Fibroblast of mammary gland (primary cell): Measurements from ENCODE around the gene DGCR6L.
"Not testable (repeated sequence)": the region's sequence is repeated elsewhere in the genome, so short reads cannot be mapped to it uniquely, and the experiment has no call there.

Experiments used
- DNase-seq: peaks from one replicate; pipeline ENCODE4 v3.0.0-alpha.2; 2010; ENCODE audit warnings: low read depth
- H3K4me3 ChIP-seq: 2 replicates; pipeline ENCODE4 v1.5.1; 2011; ENCODE audit warnings: low read depth, mild to moderate bottlenecking, low read length, moderate library complexity; ENCODE audit not compliant: control insufficient read depth
- TF ChIP-seq, protein P1 (sequence below): conservative IDR thresholded peaks from 2 replicates; pipeline ENCODE4 v1.5.1; 2011; ENCODE audit warnings: low read depth, low read length, inconsistent platforms; ENCODE audit not compliant: control insufficient read depth, insufficient read depth

The DGCR6L gene

DNA sequence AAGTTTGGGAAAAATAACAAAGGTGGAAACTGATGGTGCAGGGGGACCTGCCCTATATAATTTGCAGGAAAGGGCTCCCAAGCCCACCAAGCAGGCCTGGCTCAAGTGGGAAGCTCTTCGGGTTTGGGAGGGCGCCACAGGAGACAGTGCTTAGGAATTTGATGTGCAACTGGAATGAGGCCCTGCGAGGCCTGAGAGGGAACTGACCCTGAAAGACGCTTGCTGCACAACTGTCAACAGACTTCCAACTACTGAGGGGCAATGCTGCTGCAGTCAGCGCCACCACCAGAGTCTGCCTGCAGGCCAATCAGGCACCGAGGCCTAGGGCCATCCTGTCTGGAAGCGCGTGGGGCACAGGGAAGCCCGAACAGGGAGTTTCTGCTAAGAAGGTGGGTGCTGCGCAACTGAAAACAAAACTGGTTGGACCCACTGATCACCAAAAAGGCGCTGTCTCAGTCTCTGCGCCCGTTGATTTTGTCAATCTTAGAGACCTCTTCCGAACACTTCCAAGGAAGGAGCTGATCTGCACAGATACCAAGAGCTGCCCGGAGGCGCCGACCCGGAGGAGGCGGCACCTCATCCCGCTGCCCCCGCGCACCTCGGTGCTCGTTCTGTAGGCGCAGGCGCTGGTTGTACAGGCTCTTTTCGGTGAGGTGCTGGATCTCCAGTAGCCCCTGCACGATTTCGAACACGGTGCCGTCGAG is 667 bp downstream of the DGCR6L start:
- H3K4me3 ChIP-seq, result peak overlapping the region; percentile 79
- DNase-seq, result no peak
- TF ChIP-seq, protein P1, sequence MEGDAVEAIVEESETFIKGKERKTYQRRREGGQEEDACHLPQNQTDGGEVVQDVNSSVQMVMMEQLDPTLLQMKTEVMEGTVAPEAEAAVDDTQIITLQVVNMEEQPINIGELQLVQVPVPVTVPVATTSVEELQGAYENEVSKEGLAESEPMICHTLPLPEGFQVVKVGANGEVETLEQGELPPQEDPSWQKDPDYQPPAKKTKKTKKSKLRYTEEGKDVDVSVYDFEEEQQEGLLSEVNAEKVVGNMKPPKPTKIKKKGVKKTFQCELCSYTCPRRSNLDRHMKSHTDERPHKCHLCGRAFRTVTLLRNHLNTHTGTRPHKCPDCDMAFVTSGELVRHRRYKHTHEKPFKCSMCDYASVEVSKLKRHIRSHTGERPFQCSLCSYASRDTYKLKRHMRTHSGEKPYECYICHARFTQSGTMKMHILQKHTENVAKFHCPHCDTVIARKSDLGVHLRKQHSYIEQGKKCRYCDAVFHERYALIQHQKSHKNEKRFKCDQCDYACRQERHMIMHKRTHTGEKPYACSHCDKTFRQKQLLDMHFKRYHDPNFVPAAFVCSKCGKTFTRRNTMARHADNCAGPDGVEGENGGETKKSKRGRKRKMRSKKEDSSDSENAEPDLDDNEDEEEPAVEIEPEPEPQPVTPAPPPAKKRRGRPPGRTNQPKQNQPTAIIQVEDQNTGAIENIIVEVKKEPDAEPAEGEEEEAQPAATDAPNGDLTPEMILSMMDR, result no peak

DNA sequence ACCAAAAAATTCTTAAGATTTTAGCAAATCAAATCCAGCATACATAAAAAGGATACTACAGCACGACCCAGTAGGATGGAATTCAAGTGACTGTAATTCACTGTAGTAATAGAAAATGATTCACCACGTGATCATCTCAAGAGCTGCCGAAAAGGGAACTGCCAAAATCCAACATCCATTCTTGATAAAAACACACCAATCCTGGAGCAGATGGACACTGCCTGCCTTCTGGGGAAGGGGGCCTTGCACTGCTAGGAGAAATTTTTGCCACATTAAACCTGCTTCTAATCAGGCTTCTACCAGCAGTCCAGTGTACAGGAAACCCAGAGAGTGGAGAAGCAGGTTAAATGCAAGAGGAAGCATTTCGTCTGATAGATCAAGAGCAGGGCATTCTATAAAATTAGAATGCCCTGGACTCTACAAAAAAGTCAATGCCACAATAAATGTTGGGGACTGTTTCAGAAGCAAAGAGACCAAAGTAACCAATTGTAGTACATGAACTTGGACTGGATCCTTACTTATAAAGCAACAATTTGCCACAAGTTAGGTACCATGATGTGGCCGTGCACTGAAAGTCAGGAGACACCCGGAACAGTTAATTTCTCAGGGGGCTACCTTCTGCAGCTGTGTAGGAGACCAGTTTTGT is 1.7 kb downstream of the DGCR6L start:
- DNase-seq, H3K4me3 ChIP-seq: not testable (repeated sequence)

DNA sequence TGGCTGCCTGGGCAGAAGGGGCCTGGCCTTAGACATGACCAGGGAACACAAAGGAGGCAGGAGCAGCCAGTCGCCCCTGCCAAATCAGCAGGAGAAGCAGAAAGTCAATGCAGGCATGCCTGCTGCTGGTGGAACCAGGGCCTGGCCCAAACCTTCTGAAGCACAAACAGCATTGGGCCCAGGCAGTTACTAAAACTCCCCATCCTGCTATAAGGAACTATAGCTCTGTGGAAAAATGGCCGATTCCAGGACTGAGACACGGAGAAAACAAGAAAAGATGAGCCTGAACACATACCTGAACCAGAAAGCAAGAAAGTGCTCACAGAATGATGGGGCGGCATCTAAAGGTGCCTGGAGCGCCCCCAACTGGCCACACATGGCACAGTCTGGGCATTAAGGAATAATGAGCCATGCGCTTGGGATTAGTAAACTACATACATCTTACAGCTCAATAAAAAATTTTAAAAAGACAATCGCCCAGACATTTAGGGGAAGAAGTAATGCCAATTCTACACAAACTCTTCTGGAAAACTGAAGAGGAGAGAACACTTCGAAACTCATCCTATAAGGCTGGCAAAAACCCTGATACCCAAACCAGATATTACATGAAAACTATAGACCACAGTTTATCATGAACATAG is 2.3 kb downstream of the DGCR6L start:
- not testable (repeated sequence) for DNase-seq
- TF ChIP-seq, protein P1, result peak; percentile 47

DNA sequence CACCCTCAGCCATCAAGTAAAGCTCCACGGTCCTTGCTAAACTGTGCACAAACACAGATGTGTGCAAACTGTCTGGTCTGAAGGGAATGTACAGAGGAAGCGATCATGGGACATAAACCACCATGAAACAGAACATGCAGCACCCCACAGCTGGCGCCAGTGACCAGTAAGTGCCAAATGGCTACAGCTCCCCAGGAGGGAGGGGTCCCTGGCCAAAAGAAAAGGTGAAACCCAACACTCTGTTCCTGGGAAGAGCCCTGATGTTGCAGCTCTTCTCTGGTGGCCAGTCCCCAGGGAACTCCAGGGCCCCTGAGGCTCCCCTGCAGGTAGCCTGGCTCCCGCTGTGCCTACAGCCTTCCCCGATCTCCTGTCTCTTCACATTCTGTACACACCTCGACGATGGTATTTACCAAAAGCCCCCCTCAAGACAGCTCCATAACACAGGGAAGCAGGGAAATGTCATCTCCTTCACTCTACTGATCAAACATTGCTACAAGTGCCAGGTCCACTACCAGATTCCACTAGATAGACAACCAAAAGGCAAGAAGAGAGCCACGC is 2.9 kb downstream of the DGCR6L start:
- no peak for DNase-seq
- TF ChIP-seq, protein P1, result no peak

More for the DNA sequence above, 2.3 kb downstream of the DGCR6L start:
- H3K4me3 ChIP-seq, result not testable (repeated sequence)

DNA sequence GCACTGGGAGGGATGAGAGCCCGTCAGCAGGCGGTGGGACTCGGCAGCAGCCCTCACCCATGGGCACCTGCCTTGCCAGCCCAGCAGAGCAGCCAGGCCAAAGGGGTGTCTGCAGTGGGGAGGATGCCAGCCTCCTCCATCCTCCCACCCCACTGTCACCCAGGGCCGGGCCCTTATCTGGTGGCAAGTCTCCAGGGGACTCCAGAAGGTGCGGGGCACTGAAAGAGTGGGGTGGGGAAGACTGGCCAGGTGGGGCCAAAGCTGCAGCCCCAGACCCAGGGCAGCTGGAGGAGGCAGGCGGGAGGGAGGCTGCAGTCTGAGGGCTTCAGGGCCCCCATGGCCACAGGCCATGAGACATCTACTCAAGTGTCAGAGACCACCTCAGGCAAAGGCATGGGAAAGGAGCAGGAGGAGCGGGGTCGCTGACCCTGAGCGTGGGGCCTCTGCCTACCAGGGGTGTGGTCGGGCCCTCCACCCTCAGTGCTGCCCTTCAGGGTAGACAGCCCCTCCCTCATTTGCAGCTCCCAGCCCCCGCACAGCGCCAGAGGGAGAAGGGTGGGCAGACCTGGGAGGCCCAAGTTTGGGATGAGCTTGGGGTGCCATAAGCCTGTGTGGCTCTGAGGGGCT is 3.5 kb downstream of the DGCR6L start:
- H3K4me3 ChIP-seq, result no peak overlapping the region

More for the DNA sequence above, 2.9 kb downstream of the DGCR6L start:
- H3K4me3 ChIP-seq, result no peak overlapping the region

DNA sequence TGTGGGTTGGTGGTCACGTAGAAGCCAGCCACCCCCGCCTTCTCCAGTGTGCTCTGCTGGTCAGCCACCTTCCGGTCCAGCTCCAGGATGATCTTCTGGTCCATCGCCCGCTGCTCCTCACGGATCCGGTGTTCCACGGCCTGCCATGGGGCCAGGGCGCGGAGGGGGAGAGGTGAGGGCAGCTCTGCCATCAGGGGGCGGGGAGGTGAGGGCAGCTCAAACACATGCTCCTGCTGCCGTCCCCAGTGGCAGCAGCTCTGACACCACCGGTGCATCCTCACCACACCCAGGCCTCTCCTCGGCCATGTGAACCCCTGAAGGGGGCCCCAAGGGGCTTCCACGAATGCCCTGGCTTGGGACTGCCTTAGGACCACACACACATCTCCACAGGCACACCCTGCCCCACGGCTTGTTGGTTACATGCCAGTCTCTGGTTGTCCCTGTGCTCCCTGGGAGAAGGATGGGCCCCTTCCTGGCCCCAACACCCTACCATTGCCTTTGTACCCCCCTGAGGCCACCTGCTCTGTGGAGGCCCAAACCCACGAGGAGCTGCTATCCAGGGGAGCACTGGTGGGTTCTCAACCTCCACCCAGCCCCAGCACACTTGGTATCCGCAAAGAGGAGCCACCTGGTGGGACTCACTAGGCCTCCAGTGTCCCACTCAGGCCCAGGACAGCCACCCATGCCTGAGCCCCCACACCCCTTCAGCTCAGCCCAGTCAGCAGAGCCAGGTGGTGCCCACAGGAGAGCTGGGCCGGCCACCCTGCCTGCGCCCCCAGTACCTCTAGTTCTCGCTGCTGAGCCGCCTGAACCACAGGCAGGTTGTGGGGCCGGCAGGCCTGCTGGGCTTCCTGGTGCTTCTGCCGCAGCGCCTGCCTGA is 4.3 kb downstream of the DGCR6L start:
- DNase-seq, result no peak
- TF ChIP-seq, protein P1, result no peak
- H3K4me3 ChIP-seq, result no peak overlapping the region

More for the DNA sequence above, 3.5 kb downstream of the DGCR6L start:
- no peak for DNase-seq
- TF ChIP-seq, protein P1, result no peak

DNA sequence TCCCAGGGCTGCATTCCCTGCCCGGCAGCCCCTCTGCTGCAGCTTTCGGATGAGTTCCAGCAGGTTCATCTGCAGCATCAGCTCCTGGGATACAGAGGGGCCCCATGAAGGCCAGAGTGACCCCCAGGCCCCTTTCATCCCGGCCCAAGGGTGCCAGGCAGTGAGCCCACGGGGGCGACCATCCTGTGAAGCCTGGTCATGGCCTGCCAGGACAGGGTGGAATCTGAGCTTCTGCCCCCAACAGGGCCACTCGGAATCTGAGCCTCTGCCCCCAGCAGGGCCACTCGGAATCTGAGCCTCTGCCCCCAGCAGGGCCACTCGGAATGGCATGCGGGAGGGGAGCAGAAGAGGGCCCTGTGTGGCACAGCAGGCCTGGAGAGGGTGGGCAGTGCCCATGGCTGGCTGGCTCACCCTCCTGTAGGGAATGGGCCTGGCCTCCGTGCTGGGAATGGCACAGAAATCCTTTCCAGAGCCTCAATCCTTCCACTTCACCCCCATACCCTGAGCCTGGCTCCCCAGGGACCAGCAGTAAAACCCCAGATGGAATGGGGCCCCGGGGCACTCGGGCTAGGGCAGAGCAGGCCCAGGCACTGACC is 5.0 kb downstream of the DGCR6L start:
- DNase-seq, H3K4me3 ChIP-seq: not testable (repeated sequence)

DNA sequence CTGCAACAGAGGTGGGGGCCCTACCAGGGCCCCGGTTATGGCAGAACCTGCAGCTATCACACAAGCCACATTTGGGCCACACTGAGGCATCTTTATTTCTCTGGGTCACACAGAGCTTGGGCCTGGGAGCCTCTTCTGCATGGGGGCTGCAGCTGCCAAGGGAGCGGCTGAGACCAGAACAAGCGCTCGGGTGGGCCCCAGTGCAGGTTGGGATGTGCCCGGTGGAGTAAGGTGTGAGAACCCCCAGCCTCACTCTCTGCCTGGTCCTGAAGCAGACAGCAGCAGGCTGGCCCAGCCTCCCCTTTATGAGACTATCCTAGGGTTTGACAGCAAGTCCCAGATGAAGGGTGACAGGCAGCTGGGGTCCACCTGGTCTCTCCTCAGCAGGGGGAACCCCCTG is 5.7 kb downstream of the DGCR6L start:
- not testable (repeated sequence) for DNase-seq, H3K4me3 ChIP-seq

DNA sequence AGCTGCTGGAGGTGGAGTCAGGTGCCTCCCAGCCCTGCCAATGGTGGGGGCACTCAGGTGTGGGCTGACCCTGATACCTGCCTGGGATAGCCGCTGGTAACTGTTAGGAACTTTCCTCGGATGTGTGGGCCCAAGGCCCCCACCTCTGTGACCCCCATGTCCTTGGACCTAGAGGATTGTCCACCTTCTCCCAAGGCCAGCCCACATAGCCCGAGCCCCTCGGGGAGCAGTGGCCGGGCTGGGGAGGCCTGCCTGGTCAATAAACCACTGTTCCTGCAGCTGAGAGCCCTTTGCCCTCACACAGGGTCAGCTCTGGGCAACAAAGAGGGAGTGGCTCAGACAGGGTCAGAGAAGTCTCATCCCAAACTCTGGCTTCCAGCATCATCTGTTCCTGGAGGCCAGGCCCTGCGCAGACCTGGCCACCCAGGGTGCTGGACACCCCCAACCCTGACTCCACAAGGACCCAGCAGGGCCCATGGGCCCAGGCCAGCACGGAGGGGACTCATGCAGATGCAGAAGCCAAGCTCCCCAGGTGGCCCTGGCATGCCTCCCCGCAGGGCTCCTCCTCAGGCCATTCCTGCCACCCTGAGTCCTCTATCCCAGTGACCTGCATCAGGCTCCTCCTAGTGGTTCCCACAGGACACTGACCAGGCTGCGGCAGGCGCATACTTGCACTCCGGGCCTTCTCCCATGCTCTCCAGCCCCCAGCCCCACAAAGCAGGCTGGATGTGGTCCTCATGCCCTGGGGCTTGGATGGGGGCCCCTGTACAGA is 6.4 kb downstream of the DGCR6L start:
- not testable (repeated sequence) for DNase-seq, H3K4me3 ChIP-seq
